HL-60 (cell line): Measurements from ENCODE around the gene KCNG2.

Source experiments
- DNase-seq, 2 experiments: peaks; one replicate each; pipeline ENCODE4 v3.0.0-alpha.2; 2010 to 2020; ENCODE audit warnings: low read depth in 1 of 2, low spot score in 1 of 2
- H3K27ac ChIP-seq: fragments of 250-450 bp; sonication (Bioruptor Pico); replicated peaks from 2 replicates; pipeline ENCODE4 v1.5.1; 2020; ENCODE audit warnings: mild to moderate bottlenecking, moderate library complexity
- H3K27me3 ChIP-seq: fragments of 250-450 bp; sonication (Bioruptor Pico); 2 replicates; pipeline ENCODE4 v1.5.1; 2021; ENCODE audit warnings: mild to moderate bottlenecking, moderate library complexity; ENCODE audit not compliant: insufficient read depth, poor library complexity, severe bottlenecking
- H3K4me3 ChIP-seq: replicated peaks from 2 replicates; pipeline ENCODE4 v1.5.1; 2011; ENCODE audit warnings: mild to moderate bottlenecking, control low read depth, low read length; ENCODE audit not compliant: insufficient read depth
- GABPA ChIP-seq: IDR thresholded peaks from 2 replicates; pipeline ENCODE4 v1.6.1; 2012; ENCODE audit warnings: low read depth
- POLR2AphosphoS5 ChIP-seq: IDR thresholded peaks from 2 replicates; pipeline ENCODE4 v1.6.1; 2012; ENCODE audit warnings: low read depth
- SPI1 ChIP-seq: IDR thresholded peaks from 2 replicates; pipeline ENCODE4 v1.6.1; 2012; ENCODE audit warnings: low read depth, mild to moderate bottlenecking, borderline replicate concordance
- TF ChIP-seq, protein P1 (sequence below): IDR thresholded peaks from 2 replicates; pipeline ENCODE4 v1.6.1; 2012; ENCODE audit warnings: low read depth; ENCODE audit not compliant: insufficient replicate concordance
- TF ChIP-seq, protein P2 (sequence below): IDR thresholded peaks from one replicate; pipeline ENCODE4 v1.5.1; 2011; ENCODE audit warnings: low read length, control low read depth, inconsistent platforms; ENCODE audit not compliant: insufficient read depth

Gene KCNG2

DNA sequence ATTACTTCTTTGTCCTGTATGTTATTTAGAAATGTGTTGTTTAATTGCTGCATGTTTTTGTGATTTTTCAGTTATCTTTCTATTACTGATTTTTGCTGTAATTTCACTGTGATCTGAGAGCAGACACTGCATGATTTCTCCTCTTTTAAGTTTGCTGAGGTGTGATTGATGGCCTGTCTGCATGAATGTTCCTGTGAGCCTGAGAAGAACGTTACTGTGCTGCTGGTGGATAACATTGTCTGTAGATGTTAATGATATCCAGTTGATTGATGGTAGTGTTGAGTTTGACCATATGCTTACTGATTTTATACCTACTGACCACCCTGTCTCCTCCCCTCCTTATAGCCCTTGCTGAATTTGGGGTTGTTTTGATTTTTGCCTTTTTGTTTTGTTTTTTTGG, 37.4 kb upstream of the KCNG2 start:
- H3K27ac ChIP-seq, result no peak overlapping the region
- H3K4me3 ChIP-seq, result no peak overlapping the region
- DNase-seq, result no peak
- no peaks in the 10 kb centered on the region for H3K27me3 ChIP-seq
- TF ChIP-seq SPI1, result no peak
- TF ChIP-seq, protein P1, sequence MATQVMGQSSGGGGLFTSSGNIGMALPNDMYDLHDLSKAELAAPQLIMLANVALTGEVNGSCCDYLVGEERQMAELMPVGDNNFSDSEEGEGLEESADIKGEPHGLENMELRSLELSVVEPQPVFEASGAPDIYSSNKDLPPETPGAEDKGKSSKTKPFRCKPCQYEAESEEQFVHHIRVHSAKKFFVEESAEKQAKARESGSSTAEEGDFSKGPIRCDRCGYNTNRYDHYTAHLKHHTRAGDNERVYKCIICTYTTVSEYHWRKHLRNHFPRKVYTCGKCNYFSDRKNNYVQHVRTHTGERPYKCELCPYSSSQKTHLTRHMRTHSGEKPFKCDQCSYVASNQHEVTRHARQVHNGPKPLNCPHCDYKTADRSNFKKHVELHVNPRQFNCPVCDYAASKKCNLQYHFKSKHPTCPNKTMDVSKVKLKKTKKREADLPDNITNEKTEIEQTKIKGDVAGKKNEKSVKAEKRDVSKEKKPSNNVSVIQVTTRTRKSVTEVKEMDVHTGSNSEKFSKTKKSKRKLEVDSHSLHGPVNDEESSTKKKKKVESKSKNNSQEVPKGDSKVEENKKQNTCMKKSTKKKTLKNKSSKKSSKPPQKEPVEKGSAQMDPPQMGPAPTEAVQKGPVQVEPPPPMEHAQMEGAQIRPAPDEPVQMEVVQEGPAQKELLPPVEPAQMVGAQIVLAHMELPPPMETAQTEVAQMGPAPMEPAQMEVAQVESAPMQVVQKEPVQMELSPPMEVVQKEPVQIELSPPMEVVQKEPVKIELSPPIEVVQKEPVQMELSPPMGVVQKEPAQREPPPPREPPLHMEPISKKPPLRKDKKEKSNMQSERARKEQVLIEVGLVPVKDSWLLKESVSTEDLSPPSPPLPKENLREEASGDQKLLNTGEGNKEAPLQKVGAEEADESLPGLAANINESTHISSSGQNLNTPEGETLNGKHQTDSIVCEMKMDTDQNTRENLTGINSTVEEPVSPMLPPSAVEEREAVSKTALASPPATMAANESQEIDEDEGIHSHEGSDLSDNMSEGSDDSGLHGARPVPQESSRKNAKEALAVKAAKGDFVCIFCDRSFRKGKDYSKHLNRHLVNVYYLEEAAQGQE, result no peak
- TF ChIP-seq GABPA, result no peak
- no peak for TF ChIP-seq POLR2AphosphoS5
- TF ChIP-seq, protein P2, sequence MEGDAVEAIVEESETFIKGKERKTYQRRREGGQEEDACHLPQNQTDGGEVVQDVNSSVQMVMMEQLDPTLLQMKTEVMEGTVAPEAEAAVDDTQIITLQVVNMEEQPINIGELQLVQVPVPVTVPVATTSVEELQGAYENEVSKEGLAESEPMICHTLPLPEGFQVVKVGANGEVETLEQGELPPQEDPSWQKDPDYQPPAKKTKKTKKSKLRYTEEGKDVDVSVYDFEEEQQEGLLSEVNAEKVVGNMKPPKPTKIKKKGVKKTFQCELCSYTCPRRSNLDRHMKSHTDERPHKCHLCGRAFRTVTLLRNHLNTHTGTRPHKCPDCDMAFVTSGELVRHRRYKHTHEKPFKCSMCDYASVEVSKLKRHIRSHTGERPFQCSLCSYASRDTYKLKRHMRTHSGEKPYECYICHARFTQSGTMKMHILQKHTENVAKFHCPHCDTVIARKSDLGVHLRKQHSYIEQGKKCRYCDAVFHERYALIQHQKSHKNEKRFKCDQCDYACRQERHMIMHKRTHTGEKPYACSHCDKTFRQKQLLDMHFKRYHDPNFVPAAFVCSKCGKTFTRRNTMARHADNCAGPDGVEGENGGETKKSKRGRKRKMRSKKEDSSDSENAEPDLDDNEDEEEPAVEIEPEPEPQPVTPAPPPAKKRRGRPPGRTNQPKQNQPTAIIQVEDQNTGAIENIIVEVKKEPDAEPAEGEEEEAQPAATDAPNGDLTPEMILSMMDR, result no peak

DNA sequence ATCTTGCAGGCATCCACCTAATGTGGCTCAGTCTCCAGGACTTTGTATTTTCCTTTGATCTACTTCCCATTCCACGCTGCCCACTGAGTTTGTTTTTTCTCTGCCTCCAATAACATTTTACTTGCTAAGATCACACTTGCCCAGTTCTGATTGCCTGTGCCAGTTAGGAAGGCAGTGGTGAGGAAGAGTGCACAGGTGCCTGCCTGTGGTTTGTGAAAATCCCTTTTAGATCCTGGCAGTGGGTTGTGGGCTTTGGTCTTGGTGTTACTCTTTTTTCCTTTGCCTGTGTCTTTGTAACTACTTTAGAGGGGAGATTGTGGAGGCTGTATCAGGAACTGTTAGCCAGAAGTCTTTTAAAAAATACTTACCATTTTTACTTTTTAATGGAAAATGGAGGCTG, 36.9 kb upstream of the KCNG2 start:
- Histone ChIP-seq H3K27ac (no peak overlapping the region), H3K4me3 (no peak overlapping the region), H3K27me3 (no peaks in the 10 kb centered on the region)
- no peak for TF ChIP-seq GABPA
- no peak for TF ChIP-seq SPI1
- TF ChIP-seq, protein P2, result no peak
- TF ChIP-seq, protein P1, result no peak
- no peak for TF ChIP-seq POLR2AphosphoS5
- DNase-seq, result no peak

DNA sequence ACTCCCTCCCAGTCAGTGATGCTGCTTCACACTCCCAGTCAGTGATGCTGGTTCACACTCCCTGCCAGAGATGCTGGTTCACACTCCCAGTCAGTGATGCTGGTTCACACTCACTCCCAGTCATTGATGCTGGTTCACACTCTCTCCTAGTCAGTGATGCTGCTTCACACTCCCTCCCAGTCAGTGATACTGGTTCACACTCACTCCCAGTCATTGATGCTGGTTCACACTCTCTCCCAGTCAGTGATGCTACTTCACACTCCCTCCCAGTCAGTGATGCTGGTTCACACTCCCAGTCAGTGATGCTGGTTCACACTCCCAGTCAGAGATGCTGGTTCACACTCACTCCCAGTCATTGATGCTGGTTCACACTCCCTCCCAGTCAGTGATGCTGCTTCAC, 34.3 kb upstream of the KCNG2 start:
- Histone ChIP-seq H3K4me3 (no peak overlapping the region), H3K27me3 (no peaks in the 10 kb centered on the region), H3K27ac (no peak overlapping the region)
- TF ChIP-seq POLR2AphosphoS5 (no peak), GABPA (no peak), SPI1 (no peak)
- TF ChIP-seq, protein P1, result no peak
- TF ChIP-seq, protein P2, result no peak
- DNase-seq, result no peak
